Ectodermal cell (in vitro differentiated cells): ENCODE measurements around the gene SESN1.
"Not testable (repeated sequence)": the region's sequence is repeated elsewhere in the genome, so short reads cannot be mapped to it uniquely, and the experiment has no call there.

Source experiments
- H3K27ac ChIP-seq: 2 replicates; pipeline ENCODE4 v1.7.0; 2013; ENCODE audit warnings: mild to moderate bottlenecking, low read depth, low read length; ENCODE audit not compliant: insufficient read depth, poor library complexity, severe bottlenecking
- H3K27me3 ChIP-seq: 2 replicates; pipeline ENCODE4 v1.7.0; 2013; ENCODE audit warnings: mild to moderate bottlenecking, low read length; ENCODE audit not compliant: insufficient read depth, control insufficient read depth, poor library complexity, severe bottlenecking
- H3K36me3 ChIP-seq: one replicate; pipeline ENCODE4 v1.7.0; 2013; ENCODE audit warnings: low read length; ENCODE audit not compliant: control insufficient read depth, insufficient read depth
- H3K4me1 ChIP-seq: one replicate; pipeline ENCODE4 v1.7.0; 2013; ENCODE audit warnings: low read length; ENCODE audit not compliant: control insufficient read depth, insufficient read depth
- H3K4me3 ChIP-seq: 2 replicates; pipeline ENCODE4 v1.7.0; 2013; ENCODE audit warnings: low read depth, low read length, control low read depth; ENCODE audit not compliant: insufficient read depth
- H3K9me3 ChIP-seq: 2 replicates; pipeline ENCODE4 v1.7.0; 2013; ENCODE audit warnings: mild to moderate bottlenecking, low read length, moderate library complexity; ENCODE audit not compliant: control insufficient read depth
- WGBS, 2 experiments: methylation state at CpG; one replicate each; pipeline ENCODE4 v1.1.7; 2013; ENCODE audit warnings: missing lambda C conversion rate in 2 of 2; 5-methylcytosine and 5-hydroxymethylcytosine counted together

The SESN1 gene

GRCh38 chr6:109095835-109096084 lies 1.1 kb upstream of the SESN1 start:
- H3K27ac ChIP-seq, result peak overlapping the region; percentile 98
- H3K9me3 ChIP-seq, result no peaks in the 10 kb centered on the region
- H3K4me3 ChIP-seq, result peak overlapping the region; percentile 66
- H3K27me3 ChIP-seq, result no peaks in the 10 kb centered on the region
- no peaks in the 10 kb centered on the region for H3K36me3 ChIP-seq
- H3K4me1 ChIP-seq, result peaks cover 9% of the 10 kb centered on the region
- WGBS, 2 experiments, result 6% methylated on average over 8 of the region's 8 CpGs

DNA sequence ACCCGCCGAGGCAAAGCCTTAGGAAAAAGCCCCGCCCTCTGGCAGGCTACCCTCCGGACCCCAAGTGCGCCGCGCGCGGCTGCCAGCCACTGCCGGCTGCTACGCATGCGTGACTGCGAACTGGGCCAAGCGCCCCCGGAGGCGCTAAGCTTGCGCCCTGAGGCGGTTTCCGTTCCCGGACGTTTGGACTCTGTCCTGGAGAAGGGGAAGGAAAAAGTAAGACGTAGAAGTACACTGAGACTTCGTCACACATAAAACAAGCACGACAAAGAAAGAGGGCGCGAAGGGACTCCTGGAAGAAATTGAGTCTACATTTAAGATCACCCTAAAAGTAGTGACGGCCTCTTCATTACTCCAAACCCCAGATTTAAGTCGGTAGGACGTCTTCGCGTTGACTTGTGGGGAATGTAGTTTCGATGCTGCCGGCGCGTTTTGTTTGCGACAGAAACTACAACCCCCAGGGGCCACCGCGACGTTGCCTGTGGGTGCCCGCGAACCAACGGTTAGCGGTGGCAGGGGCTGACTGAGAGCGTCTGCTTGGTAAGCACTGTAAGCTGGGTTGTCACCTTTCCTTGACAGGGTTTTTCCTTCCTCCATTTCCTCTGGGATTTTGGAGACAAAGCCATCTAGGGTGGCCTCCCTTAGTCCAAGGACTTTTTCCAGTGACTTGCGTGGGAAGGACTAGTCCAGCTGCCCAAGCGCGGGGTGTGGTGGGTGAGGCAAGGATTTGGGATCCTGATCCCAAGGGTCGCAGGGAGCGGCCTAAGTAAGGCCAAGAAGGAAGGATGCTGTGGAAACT lies 589 bp upstream of the SESN1 start, which contains the start of gene CEP57L1:
CEP57L1 (plus strand) TSS at position 472 of the 799 bp plus-strand sequence. CDS start 49,715 bp downstream, outside the sequence.
- Histone ChIP-seq H3K27ac (peak within 1 kb of the TSS; percentile 98), H3K4me1 (peaks cover 9% of the 10 kb centered on the region), H3K27me3 (no peaks in the 10 kb centered on the region), H3K4me3 (peak within 1 kb of the TSS; percentile 66), H3K36me3 (no peaks in the 10 kb centered on the region), H3K9me3 (no peaks in the 10 kb centered on the region)
- WGBS, 2 experiments, result 0% methylated on average over 49 of the region's 49 CpGs

GRCh38 chr6:109093732-109094415 lies 772 bp downstream of the SESN1 start:
- Histone ChIP-seq H3K4me1 (peaks cover 9% of the 10 kb centered on the region), H3K27me3 (no peaks in the 10 kb centered on the region), H3K36me3 (no peaks in the 10 kb centered on the region), H3K4me3 (peak overlapping the region; percentile 66), H3K27ac (peak overlapping the region; percentile 98), H3K9me3 (no peaks in the 10 kb centered on the region)
- 0 to 1% methylated on average over 18 of the region's 19 CpGs for WGBS, 2 experiments

- Histone ChIP-seq H3K4me1 (peaks cover 9% of the 10 kb centered on the region), H3K27ac (no peak overlapping the region), H3K27me3 (no peaks in the 10 kb centered on the region), H3K9me3 (no peaks in the 10 kb centered on the region), H3K4me3 (no peak overlapping the region), H3K36me3 (no peaks in the 10 kb centered on the region)
- WGBS, 2 experiments, result 89 to 95% methylated on average over 1 of the region's 1 CpG
These were observed 2.6 kb downstream of the SESN1 start for GRCh38 chr6:109092074-109092473.

- Histone ChIP-seq H3K4me1 (peaks cover 9% of the 10 kb centered on the region), H3K4me3 (no peak overlapping the region), H3K36me3 (no peaks in the 10 kb centered on the region), H3K27ac (no peak overlapping the region), H3K27me3 (no peaks in the 10 kb centered on the region), H3K9me3 (no peaks in the 10 kb centered on the region)
- WGBS, 2 experiments, result 89 to 96% methylated on average over 5 of the region's 5 CpGs
These were observed 3.2 kb downstream of the SESN1 start for GRCh38 chr6:109091314-109092024.

GRCh38 chr6:109088995-109089394 lies 5.7 kb downstream of the SESN1 start:
- Histone ChIP-seq H3K9me3 (no peaks in the 10 kb centered on the region), H3K27ac (no peak overlapping the region), H3K4me3 (no peak overlapping the region), H3K4me1 (peaks cover 9% of the 10 kb centered on the region), H3K27me3 (no peaks in the 10 kb centered on the region), H3K36me3 (no peaks in the 10 kb centered on the region)
- 85 to 87% methylated on average over 1 of the region's 1 CpG for WGBS, 2 experiments

- Histone ChIP-seq H3K27ac (no peak overlapping the region), H3K4me1 (peaks cover 3% of the 10 kb centered on the region), H3K4me3 (no peak overlapping the region), H3K9me3 (no peaks in the 10 kb centered on the region), H3K27me3 (no peaks in the 10 kb centered on the region), H3K36me3 (no peaks in the 10 kb centered on the region)
- 84 to 90% methylated on average over 4 to 5 of the region's 5 CpGs for WGBS, 2 experiments
These were observed 6.9 kb downstream of the SESN1 start for GRCh38 chr6:109087661-109088264.

DNA sequence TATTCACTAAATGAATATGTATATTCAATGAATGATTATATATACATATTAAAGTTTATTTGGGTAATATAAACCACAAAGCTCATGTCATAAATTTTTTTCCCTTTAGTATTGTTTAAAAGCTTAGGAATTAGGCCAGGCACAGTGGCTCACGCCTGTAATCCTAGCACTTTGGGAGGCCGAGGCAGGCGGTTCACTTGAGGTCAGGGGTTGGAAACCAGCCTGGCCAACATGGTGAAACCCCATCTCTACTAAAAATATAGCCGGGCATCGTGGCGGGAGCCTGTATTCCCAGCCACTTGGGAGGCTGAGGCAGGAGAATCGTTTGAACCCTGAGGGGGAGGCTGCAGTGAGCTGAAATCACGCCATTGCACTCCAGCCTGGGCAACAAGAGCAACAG lies 10.5 kb downstream of the SESN1 start:
- not testable (repeated sequence) for H3K9me3 ChIP-seq, H3K36me3 ChIP-seq, H3K27me3 ChIP-seq, H3K27ac ChIP-seq, H3K4me3 ChIP-seq, H3K4me1 ChIP-seq
- 93 to 94% methylated on average over 8 of the region's 8 CpGs for WGBS, 2 experiments

DNA sequence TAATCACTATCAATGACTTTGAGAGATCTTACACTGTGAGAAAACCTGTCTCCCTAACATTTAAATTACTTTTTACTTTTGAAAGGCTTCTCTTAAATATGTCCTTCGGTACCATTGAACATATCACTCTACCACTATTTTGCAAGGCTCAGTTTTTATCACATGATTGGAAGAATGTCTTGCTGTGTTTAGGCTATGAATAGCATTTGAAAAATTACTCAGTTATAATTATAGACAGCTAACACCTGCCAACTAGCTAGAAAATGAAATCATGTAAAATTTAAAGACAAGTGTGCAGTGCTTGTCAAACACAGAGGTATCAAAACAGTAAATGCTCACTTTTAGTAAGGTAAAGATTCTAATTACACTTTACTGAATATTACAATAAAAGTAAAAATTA lies 11.0 kb downstream of the SESN1 start:
- Histone ChIP-seq H3K27ac (no peak overlapping the region), H3K27me3 (no peaks in the 10 kb centered on the region), H3K36me3 (no peaks in the 10 kb centered on the region), H3K4me3 (no peak overlapping the region), H3K4me1 (no peaks in the 10 kb centered on the region), H3K9me3 (no peaks in the 10 kb centered on the region)
- WGBS, 2 experiments, result 86% methylated on average over 1 of the region's 1 CpG; no CpG with 5 or more reads in 1 of the 2 experiments

GRCh38 chr6:109082188-109082577 lies 12.5 kb downstream of the SESN1 start:
- WGBS, 2 experiments, result 83 to 86% methylated on average over 1 of the region's 1 CpG
- no peaks in the 10 kb centered on the region for H3K4me1 ChIP-seq
- H3K9me3 ChIP-seq, result no peaks in the 10 kb centered on the region
- H3K27ac ChIP-seq, result no peak overlapping the region
- H3K27me3 ChIP-seq, result no peaks in the 10 kb centered on the region
- no peaks in the 10 kb centered on the region for H3K36me3 ChIP-seq
- no peak overlapping the region for H3K4me3 ChIP-seq
